ENCODE data around the gene C19orf33. TPM values are rescaled to one million over a fixed set of nuclear protein-coding genes. Genes with fewer than 3 reads are reported as not detected.

The C19orf33 gene
- total and polyA plus RNA-seq, 2 of the 8 experiments (the other 6 are each of a cell fraction or from before 2014, with no cell fraction given) = 6.0 to 36.0 TPM

DNA sequence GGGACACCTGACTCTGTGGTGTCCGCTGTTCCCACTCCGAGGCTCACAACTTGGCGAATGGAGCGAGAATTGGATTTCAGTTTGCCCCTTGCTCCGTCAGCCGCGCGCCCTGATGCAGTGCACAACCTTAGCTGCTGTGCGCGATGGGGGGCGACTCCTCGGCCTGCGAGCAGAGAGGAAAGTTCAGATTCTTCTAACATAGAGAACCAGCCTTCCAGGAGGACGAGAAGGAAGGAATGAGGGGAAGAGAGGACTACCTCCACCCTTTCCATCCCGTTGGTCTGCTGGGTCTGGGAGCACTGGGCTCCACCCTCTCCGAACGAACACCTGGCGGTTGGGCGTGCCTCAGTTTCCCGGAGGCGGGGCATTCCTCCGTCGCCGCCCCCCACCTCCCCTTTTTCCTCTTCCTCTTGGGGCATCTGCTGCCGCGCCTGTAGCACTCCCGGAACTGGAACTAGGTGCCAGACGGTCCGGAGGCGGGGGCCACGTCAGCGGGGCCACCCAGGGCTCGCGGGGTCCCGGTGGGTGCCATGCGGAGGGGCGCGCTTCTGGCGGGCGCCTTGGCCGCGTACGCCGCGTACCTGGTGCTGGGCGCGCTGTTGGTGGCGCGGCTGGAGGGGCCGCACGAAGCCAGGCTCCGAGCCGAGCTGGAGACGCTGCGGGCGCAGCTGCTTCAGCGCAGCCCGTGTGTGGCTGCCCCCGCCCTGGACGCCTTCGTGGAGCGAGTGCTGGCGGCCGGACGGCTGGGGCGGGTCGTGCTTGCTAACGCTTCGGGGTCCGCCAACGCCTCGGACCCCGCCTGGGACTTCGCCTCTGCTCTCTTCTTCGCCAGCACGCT is 15.6 kb downstream of the C19orf33 start, which contains the start of gene KCNK6 (continued):
- TF ChIP-seq JUND (IDR thresholded peaks at IDR 0.05; ENCODE audit: low read length) = no peak
- TF ChIP-seq YY1 (IDR thresholded peaks at IDR 0.05; ENCODE audit: low read depth, low read length) = no peak
- peak; percentile 54; the same call in 1 of the 2 replicates for TF ChIP-seq TAF1 (IDR thresholded peaks at IDR 0.05; ENCODE audit: low read depth, low read length)
- no peak for TF ChIP-seq RAD21 (IDR thresholded peaks at IDR 0.05 in 1 of 2, conservative IDR thresholded peaks at IDR 0.05 in 1 of 2; ENCODE audit: low read depth in 2 of 2, low read length in 2 of 2)
- no peak for TF ChIP-seq BACH1 (IDR thresholded peaks at IDR 0.05; ENCODE audit: low read length)
- peak; percentile 65 for TF ChIP-seq ASH2L (IDR thresholded peaks at IDR 0.05; ENCODE audit: low read length)
- TF ChIP-seq, protein P1, sequence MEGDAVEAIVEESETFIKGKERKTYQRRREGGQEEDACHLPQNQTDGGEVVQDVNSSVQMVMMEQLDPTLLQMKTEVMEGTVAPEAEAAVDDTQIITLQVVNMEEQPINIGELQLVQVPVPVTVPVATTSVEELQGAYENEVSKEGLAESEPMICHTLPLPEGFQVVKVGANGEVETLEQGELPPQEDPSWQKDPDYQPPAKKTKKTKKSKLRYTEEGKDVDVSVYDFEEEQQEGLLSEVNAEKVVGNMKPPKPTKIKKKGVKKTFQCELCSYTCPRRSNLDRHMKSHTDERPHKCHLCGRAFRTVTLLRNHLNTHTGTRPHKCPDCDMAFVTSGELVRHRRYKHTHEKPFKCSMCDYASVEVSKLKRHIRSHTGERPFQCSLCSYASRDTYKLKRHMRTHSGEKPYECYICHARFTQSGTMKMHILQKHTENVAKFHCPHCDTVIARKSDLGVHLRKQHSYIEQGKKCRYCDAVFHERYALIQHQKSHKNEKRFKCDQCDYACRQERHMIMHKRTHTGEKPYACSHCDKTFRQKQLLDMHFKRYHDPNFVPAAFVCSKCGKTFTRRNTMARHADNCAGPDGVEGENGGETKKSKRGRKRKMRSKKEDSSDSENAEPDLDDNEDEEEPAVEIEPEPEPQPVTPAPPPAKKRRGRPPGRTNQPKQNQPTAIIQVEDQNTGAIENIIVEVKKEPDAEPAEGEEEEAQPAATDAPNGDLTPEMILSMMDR (IDR thresholded peaks at IDR 0.05; ENCODE audit: control extremely low read depth in 1 of 3, insufficient read depth in 1 of 3, low read depth in 1 of 3, low read length in 3 of 3) = peak in 1 of 3 experiments; percentile 12; a peak in 1 of 4 replicates
- no peak for TF ChIP-seq SIX5 (IDR thresholded peaks at IDR 0.05; ENCODE audit: low read depth, low read length)
- peak; percentile 48; the same call in 1 of the 2 replicates for TF ChIP-seq KDM1A (IDR thresholded peaks at IDR 0.05; ENCODE audit: borderline replicate concordance, low read length)
- TF ChIP-seq HDAC2 (IDR thresholded peaks at IDR 0.05; ENCODE audit: borderline replicate concordance in 1 of 2, low read depth in 2 of 2, low read length in 2 of 2) = no peak
- TF ChIP-seq, protein P2, sequence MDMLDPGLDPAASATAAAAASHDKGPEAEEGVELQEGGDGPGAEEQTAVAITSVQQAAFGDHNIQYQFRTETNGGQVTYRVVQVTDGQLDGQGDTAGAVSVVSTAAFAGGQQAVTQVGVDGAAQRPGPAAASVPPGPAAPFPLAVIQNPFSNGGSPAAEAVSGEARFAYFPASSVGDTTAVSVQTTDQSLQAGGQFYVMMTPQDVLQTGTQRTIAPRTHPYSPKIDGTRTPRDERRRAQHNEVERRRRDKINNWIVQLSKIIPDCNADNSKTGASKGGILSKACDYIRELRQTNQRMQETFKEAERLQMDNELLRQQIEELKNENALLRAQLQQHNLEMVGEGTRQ (IDR thresholded peaks at IDR 0.05; ENCODE audit: low read length) = no peak
- TF ChIP-seq SRF (IDR thresholded peaks at IDR 0.05; ENCODE audit: low read depth, low read length) = no peak
- TF ChIP-seq CHD2 (IDR thresholded peaks at IDR 0.05; ENCODE audit: low read length) = no peak
- peak; percentile 33 for TF ChIP-seq SAP30 (IDR thresholded peaks at IDR 0.05; ENCODE audit: insufficient read depth, insufficient replicate concordance, low read length)
- no peak for TF ChIP-seq EGR1 (IDR thresholded peaks at IDR 0.05; ENCODE audit: borderline replicate concordance, low read depth, low read length)
- no peak for TF ChIP-seq SIN3A (conservative IDR thresholded peaks at IDR 0.05 in 1 of 2, IDR thresholded peaks at IDR 0.05 in 1 of 2; ENCODE audit: low read depth in 1 of 2, low read length in 2 of 2)
- TF ChIP-seq NRF1 (IDR thresholded peaks at IDR 0.05; ENCODE audit: low read depth, low read length) = no peak
- TF ChIP-seq, protein P3, sequence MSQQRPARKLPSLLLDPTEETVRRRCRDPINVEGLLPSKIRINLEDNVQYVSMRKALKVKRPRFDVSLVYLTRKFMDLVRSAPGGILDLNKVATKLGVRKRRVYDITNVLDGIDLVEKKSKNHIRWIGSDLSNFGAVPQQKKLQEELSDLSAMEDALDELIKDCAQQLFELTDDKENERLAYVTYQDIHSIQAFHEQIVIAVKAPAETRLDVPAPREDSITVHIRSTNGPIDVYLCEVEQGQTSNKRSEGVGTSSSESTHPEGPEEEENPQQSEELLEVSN (IDR thresholded peaks at IDR 0.05) = peak; percentile 71; the same call in 1 of the 2 replicates
- no peak for TF ChIP-seq CBX8 (IDR thresholded peaks at IDR 0.05; ENCODE audit: borderline replicate concordance, low read depth, low read length)

Data from H1 (cell line).